IMR-90 (cell line): ENCODE results near the gene SRPK1. TPM values are rescaled to one million over a fixed set of nuclear protein-coding genes. Genes with fewer than 3 reads are reported as not detected.

Experiments
- ATAC-seq: fragments of 200-7000 bp; cut with Tn5 transposase; 2 replicates; pipeline ENCODE4 v1.9.1; 2020; ENCODE audit warnings: low read depth, mild to moderate bottlenecking, moderate library complexity
- BruUV-seq: library from RNA; stranded (reverse); fragments of 400-500 nt; replicated peaks from 2 replicates; lab custom pipeline; 2021; lab: Mats Ljungman, UMichigan
- CTCF ChIA-PET: fragments of 300-600 bp; formaldehyde crosslinking; extraction: SDS; loops from one replicate; lab custom pipeline; 2021; ENCODE audit warnings: antibody characterized with exemption; lab: Yijun Ruan, JAX
- POLR2A ChIA-PET: fragments of 300-600 bp; sonication (Branson Sonifier 250); formaldehyde crosslinking; loops from one replicate; lab custom pipeline; 2022; ENCODE audit warnings: antibody characterized with exemption; ENCODE audit not compliant: unreplicated experiment; lab: Charles Lee
- DNase-seq: peaks from one replicate; pipeline ENCODE4 v3.0.0; 2013
- H2AFZ ChIP-seq: replicated peaks from 2 replicates; pipeline ENCODE3; 2013; ENCODE audit warnings: low read length, mild to moderate bottlenecking; ENCODE audit not compliant: poor library complexity
- H2AK5ac ChIP-seq: 2 replicates; pipeline ENCODE4 v1.6.1; 2013; ENCODE audit warnings: low read depth, low read length, inconsistent platforms
- H2AK9ac ChIP-seq: replicated peaks from 2 replicates; pipeline ENCODE3; 2013; ENCODE audit warnings: mild to moderate bottlenecking, low read depth, low read length, moderate library complexity; ENCODE audit not compliant: poor library complexity
- H2BK120ac ChIP-seq: 2 replicates; pipeline ENCODE4 v1.6.1; 2013; ENCODE audit warnings: low read depth, low read length, inconsistent platforms
- H2BK15ac ChIP-seq: 3 replicates; pipeline ENCODE4 v1.6.1; 2013; ENCODE audit warnings: low read depth, low read length, inconsistent platforms
- H2BK20ac ChIP-seq: 2 replicates; pipeline ENCODE4 v1.6.1; 2013; ENCODE audit warnings: low read depth, mild to moderate bottlenecking, inconsistent platforms, low read length, moderate library complexity
- H2BK5ac ChIP-seq: 2 replicates; pipeline ENCODE4 v1.6.1; 2013; ENCODE audit warnings: mild to moderate bottlenecking, low read depth, low read length, inconsistent platforms; ENCODE audit not compliant: poor library complexity, severe bottlenecking
- H3K14ac ChIP-seq: replicated peaks from 2 replicates; pipeline ENCODE4 v1.6.1; 2013; ENCODE audit warnings: low read depth, low read length, inconsistent platforms
- H3K18ac ChIP-seq: 2 replicates; pipeline ENCODE4 v1.6.1; 2013; ENCODE audit warnings: low read depth, low read length, control low read depth
- H3K23ac ChIP-seq: 2 replicates; pipeline ENCODE4 v1.6.1; 2013; ENCODE audit warnings: low read depth, low read length, inconsistent platforms
- H3K27ac ChIP-seq: 2 replicates; pipeline ENCODE4 v1.5.1; 2013; ENCODE audit warnings: mild to moderate bottlenecking, control low read depth, low read length; ENCODE audit not compliant: insufficient read depth
- H3K27me3 ChIP-seq: 2 replicates; pipeline ENCODE4 v1.6.1; 2013; ENCODE audit warnings: low read length; ENCODE audit not compliant: control insufficient read depth, insufficient read depth
- H3K36me3 ChIP-seq: 2 replicates; pipeline ENCODE4 v1.6.1; 2013; ENCODE audit warnings: low read length, mixed read lengths; ENCODE audit not compliant: control insufficient read depth, insufficient read depth
- H3K4ac ChIP-seq: 2 replicates; pipeline ENCODE4 v1.6.1; 2013; ENCODE audit warnings: low read depth, low read length, inconsistent platforms
- H3K4me1 ChIP-seq: 2 replicates; pipeline ENCODE4 v1.6.1; 2013; ENCODE audit warnings: low read length, mixed read lengths; ENCODE audit not compliant: control insufficient read depth, insufficient read depth
- H3K4me2 ChIP-seq: 2 replicates; pipeline ENCODE4 v1.6.1; 2013; ENCODE audit warnings: low read depth, mild to moderate bottlenecking, control low read depth, low read length, moderate library complexity
- H3K4me3 ChIP-seq: 2 replicates; pipeline ENCODE4 v1.5.1; 2013; ENCODE audit warnings: low read depth, mild to moderate bottlenecking, control low read depth, low read length, moderate library complexity; ENCODE audit not compliant: insufficient read depth
- H3K56ac ChIP-seq: 2 replicates; pipeline ENCODE4 v1.6.1; 2013; ENCODE audit warnings: low read length, inconsistent platforms; ENCODE audit not compliant: insufficient read depth; ENCODE audit errors: extremely low read depth
- H3K79me1 ChIP-seq, 2 experiments: 2 replicates each; pipeline ENCODE4 v1.6.1; 2013; ENCODE audit warnings: low read length in 2 of 2, inconsistent platforms in 1 of 2, low read depth in 1 of 2
- H3K9ac ChIP-seq: 2 replicates; pipeline ENCODE4 v1.6.1; 2013; ENCODE audit warnings: low read depth, low read length, control low read depth
- H3K9me1 ChIP-seq: 2 replicates; pipeline ENCODE4 v1.6.1; 2013; ENCODE audit warnings: low read length, inconsistent platforms; ENCODE audit not compliant: insufficient read depth
- H3K9me3 ChIP-seq: 2 replicates; pipeline ENCODE4 v1.6.1; 2013; ENCODE audit warnings: low read length; ENCODE audit not compliant: control insufficient read depth, insufficient read depth
- H4K20me1 ChIP-seq: 2 replicates; pipeline ENCODE4 v1.6.1; 2013; ENCODE audit warnings: low read length, inconsistent platforms; ENCODE audit not compliant: insufficient read depth
- H4K5ac ChIP-seq: 2 replicates; pipeline ENCODE4 v1.6.1; 2013; ENCODE audit warnings: mild to moderate bottlenecking, low read depth, low read length, control low read depth
- H4K8ac ChIP-seq, 2 experiments: 2 replicates each; pipeline ENCODE4 v1.6.1; 2013; ENCODE audit warnings: low read depth in 2 of 2, low read length in 2 of 2, control low read depth in 1 of 2, inconsistent platforms in 1 of 2
- H4K91ac ChIP-seq: 2 replicates; pipeline ENCODE4 v1.6.1; 2013; ENCODE audit warnings: low read depth, low read length, inconsistent platforms; ENCODE audit not compliant: insufficient read depth
- BHLHE40 ChIP-seq: fragments of 150-350 bp; IDR thresholded peaks from 2 replicates; pipeline ENCODE4 v1.6.1; 2016; ENCODE audit warnings: mild to moderate bottlenecking, low read depth, low read length
- RFX5 ChIP-seq: IDR thresholded peaks from 2 replicates; pipeline ENCODE4 v1.8.0; 2012; ENCODE audit warnings: low read depth, mild to moderate bottlenecking, low read length, moderate library complexity
- WGBS, 2 experiments: methylation state at CpG; one replicate each; pipeline versions ENCODE4 v1.1.5 to v1.1.7; 2013; ENCODE audit warnings: missing lambda C conversion rate in 2 of 2; ENCODE audit not compliant: insufficient read length in 1 of 2; ENCODE audit errors: extremely low coverage in 2 of 2; 5-methylcytosine and 5-hydroxymethylcytosine counted together
- dilution Hi-C: fragments of 300-500 bp; cut with HindIII; formaldehyde crosslinking; loops from one replicate; pipeline ENCODE4 v1.14.3; 2018; ENCODE audit warnings: low sequenced_read_pairs; ENCODE audit not compliant: unreplicated experiment
- in situ Hi-C: fragments of 300-500 bp; cut with MboI; formaldehyde crosslinking; loops from 3 replicates; pipeline ENCODE4 v1.14.3; 2019; ENCODE audit warnings: low sequenced_read_pairs, inconsistent platforms, mixed read lengths
- intact Hi-C: fragments of 100-400 bp; cut with micrococcal nuclease; formaldehyde crosslinking; loops from 2 replicates; pipeline ENCODE4 v1.10.0; 2022
- polyA plus RNA-seq, 3 experiments: library from polyadenylated mRNA; depleted of rRNA; stranded (reverse); fragments of >200 nt; gene quantifications; 2 replicates each; pipeline ENCODE4 v1.2.3, GENCODE V29; 2012; ENCODE audit warnings: low replicate concordance in 1 of 3
- total RNA-seq: library from RNA; depleted of rRNA; stranded (reverse); fragments of >200 nt; gene quantifications from 2 replicates; pipeline ENCODE4 v1.2.3, GENCODE V29; 2012
- TF ChIP-seq, protein P1 (sequence below): fragments of 150-350 bp; IDR thresholded peaks from 2 replicates; pipeline ENCODE4 v1.6.1; 2017; ENCODE audit warnings: mild to moderate bottlenecking, antibody characterized with exemption, low read length, low read depth
- TF ChIP-seq, protein P2 (sequence below): conservative IDR thresholded peaks from 2 replicates; pipeline ENCODE4 v1.5.1; 2012; ENCODE audit warnings: mild to moderate bottlenecking, low read depth, low read length, improper control_type of control experiment

Gene SRPK1
- total and polyA plus RNA-seq, 2 of the 4 experiments (the other 2 are of a cell fraction) = 22.5 to 44.6 TPM

DNA sequence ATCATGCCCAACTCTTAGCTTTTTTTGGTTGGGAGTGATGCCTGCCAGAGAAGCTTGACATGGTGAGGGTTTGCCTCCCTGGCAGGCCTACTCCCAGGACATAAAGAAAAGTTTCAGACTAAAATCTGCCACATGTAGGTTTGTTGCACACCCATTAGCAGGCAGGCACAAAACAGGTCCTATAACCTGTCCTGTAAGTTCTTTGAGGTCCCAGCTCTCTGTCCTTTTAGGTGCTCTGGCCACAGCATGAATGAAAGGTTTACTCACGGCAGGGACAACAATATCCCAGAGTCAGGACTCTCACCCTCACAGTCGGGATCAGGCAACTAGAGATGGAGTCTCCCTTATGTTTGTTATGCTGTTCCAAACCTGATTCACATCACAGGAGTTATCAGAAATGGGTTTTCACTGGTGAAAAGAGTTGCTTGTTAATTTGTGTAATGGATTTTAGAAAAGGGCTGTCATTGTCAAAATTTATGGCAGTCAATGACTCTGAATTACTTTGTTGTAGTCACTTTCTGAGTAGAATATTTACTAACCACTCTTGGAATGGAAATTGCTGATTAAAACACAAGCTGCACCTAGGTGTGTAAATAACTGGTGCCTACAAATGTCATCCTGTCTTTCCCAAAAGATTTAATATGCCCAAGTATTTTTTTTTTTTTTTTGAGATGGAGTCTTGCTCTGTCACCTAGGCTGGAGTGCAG lies 5.8 kb upstream of the SRPK1 start:
- Histone ChIP-seq H3K23ac (no peak overlapping the region), H3K36me3 (no peaks in the 10 kb centered on the region), H3K9ac (no peak overlapping the region), H4K91ac (no peak overlapping the region), H3K14ac (no peak overlapping the region), H3K18ac (no peak overlapping the region), H4K20me1 (no peaks in the 10 kb centered on the region), H2AK5ac (no peak overlapping the region), H3K27ac (no peak overlapping the region), H3K4me3 (no peak overlapping the region), H4K8ac (no peak overlapping the region), H2BK15ac (no peak overlapping the region), H3K56ac (no peak overlapping the region), H2BK120ac (no peak overlapping the region), H2AK9ac (no peak overlapping the region), H2BK5ac (no peak overlapping the region), H3K9me3 (no peaks in the 10 kb centered on the region), H2AFZ (no peak overlapping the region), H3K4me2 (no peak overlapping the region), H3K4ac (no peak overlapping the region), H3K9me1 (no peaks in the 10 kb centered on the region), H3K27me3 (no peaks in the 10 kb centered on the region), H3K4me1 (no peaks in the 10 kb centered on the region), H2BK20ac (no peak overlapping the region), H3K79me1 (0 out of 4 replicates have a peak, but pooled peaks cover 0 to 4% of the 10 kb centered on the region in 2 experiments), H4K5ac (no peak overlapping the region)
- TF ChIP-seq BHLHE40 = no peak
- TF ChIP-seq RFX5 = no peak
- TF ChIP-seq, protein P1, sequence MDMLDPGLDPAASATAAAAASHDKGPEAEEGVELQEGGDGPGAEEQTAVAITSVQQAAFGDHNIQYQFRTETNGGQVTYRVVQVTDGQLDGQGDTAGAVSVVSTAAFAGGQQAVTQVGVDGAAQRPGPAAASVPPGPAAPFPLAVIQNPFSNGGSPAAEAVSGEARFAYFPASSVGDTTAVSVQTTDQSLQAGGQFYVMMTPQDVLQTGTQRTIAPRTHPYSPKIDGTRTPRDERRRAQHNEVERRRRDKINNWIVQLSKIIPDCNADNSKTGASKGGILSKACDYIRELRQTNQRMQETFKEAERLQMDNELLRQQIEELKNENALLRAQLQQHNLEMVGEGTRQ = no peak
- TF ChIP-seq, protein P2, sequence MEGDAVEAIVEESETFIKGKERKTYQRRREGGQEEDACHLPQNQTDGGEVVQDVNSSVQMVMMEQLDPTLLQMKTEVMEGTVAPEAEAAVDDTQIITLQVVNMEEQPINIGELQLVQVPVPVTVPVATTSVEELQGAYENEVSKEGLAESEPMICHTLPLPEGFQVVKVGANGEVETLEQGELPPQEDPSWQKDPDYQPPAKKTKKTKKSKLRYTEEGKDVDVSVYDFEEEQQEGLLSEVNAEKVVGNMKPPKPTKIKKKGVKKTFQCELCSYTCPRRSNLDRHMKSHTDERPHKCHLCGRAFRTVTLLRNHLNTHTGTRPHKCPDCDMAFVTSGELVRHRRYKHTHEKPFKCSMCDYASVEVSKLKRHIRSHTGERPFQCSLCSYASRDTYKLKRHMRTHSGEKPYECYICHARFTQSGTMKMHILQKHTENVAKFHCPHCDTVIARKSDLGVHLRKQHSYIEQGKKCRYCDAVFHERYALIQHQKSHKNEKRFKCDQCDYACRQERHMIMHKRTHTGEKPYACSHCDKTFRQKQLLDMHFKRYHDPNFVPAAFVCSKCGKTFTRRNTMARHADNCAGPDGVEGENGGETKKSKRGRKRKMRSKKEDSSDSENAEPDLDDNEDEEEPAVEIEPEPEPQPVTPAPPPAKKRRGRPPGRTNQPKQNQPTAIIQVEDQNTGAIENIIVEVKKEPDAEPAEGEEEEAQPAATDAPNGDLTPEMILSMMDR = no peak
- no peak for DNase-seq
- intact Hi-C loops = no loop called here
- ChIA-PET CTCF (no interaction called here), POLR2A (no interaction called here)
- in situ Hi-C loops = no loop called here
- dilution Hi-C loops = no loop called here
- no CpG with 5 or more reads among the region's 2 CpGs for WGBS, 2 experiments
- no TSS peak for BruUV-seq
- no peak for ATAC-seq
